Kidney epithelial cell (primary cell): ENCODE results near the gene ALKBH6. TPM values are rescaled to one million over a fixed set of nuclear protein-coding genes. Genes with fewer than 3 reads are reported as not detected.
"Not testable (repeated sequence)": the region's sequence is repeated elsewhere in the genome, so short reads cannot be mapped to it uniquely, and the experiment has no call there.

Experiments used
- DNase-seq: peaks from one replicate; pipeline ENCODE4 v3.0.0-alpha.2; 2010; ENCODE audit warnings: low read depth
- H3K27me3 ChIP-seq: 2 replicates; pipeline ENCODE4 v1.6.0; 2011; ENCODE audit warnings: low read length; ENCODE audit not compliant: control insufficient read depth, insufficient read depth
- H3K36me3 ChIP-seq: 2 replicates; pipeline ENCODE4 v1.5.1; 2011; ENCODE audit warnings: low read length; ENCODE audit not compliant: control insufficient read depth, insufficient read depth
- H3K4me3 ChIP-seq: 2 replicates; pipeline ENCODE4 v1.5.1; 2011; ENCODE audit warnings: low read depth, mild to moderate bottlenecking, control low read depth, low read length
- total RNA-seq: library from RNA; depleted of rRNA; stranded (reverse); fragments of >200 nt; gene quantifications from 2 replicates; pipeline ENCODE4 v1.2.3, GENCODE V29; 2015
- TF ChIP-seq, protein P1 (sequence below): IDR thresholded peaks from 2 replicates; pipeline ENCODE4 v1.5.1; 2011; ENCODE audit warnings: mild to moderate bottlenecking, moderate library complexity, low read length, control low read depth, inconsistent platforms; ENCODE audit not compliant: insufficient read depth, poor library complexity, severe bottlenecking

The ALKBH6 gene
- total RNA-seq, 1 donor from 2014 or later = 22.4 TPM

DNA sequence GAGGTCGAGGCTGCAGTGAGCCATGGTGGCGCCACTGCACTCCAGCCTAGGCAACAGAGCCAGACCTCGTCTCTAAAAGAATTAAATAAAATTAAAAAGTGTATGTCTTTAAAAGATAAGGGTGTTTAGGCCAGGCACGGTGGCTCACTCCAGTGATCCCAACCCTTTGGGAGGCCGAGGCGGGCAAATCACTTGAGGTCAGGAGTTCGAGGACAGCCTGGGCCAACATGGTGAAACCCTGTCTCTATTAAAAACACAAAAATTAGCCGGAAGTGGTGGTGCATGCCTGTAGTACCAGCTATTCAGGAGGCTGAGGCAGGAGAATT, 26.5 kb downstream of the ALKBH6 start:
- Histone ChIP-seq H3K36me3 (no peaks in the 10 kb centered on the region), H3K4me3 (no peak overlapping the region), H3K27me3 (peaks cover 17% of the 10 kb centered on the region)
- DNase-seq = no peak
- TF ChIP-seq, protein P1, sequence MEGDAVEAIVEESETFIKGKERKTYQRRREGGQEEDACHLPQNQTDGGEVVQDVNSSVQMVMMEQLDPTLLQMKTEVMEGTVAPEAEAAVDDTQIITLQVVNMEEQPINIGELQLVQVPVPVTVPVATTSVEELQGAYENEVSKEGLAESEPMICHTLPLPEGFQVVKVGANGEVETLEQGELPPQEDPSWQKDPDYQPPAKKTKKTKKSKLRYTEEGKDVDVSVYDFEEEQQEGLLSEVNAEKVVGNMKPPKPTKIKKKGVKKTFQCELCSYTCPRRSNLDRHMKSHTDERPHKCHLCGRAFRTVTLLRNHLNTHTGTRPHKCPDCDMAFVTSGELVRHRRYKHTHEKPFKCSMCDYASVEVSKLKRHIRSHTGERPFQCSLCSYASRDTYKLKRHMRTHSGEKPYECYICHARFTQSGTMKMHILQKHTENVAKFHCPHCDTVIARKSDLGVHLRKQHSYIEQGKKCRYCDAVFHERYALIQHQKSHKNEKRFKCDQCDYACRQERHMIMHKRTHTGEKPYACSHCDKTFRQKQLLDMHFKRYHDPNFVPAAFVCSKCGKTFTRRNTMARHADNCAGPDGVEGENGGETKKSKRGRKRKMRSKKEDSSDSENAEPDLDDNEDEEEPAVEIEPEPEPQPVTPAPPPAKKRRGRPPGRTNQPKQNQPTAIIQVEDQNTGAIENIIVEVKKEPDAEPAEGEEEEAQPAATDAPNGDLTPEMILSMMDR = no peak

DNA sequence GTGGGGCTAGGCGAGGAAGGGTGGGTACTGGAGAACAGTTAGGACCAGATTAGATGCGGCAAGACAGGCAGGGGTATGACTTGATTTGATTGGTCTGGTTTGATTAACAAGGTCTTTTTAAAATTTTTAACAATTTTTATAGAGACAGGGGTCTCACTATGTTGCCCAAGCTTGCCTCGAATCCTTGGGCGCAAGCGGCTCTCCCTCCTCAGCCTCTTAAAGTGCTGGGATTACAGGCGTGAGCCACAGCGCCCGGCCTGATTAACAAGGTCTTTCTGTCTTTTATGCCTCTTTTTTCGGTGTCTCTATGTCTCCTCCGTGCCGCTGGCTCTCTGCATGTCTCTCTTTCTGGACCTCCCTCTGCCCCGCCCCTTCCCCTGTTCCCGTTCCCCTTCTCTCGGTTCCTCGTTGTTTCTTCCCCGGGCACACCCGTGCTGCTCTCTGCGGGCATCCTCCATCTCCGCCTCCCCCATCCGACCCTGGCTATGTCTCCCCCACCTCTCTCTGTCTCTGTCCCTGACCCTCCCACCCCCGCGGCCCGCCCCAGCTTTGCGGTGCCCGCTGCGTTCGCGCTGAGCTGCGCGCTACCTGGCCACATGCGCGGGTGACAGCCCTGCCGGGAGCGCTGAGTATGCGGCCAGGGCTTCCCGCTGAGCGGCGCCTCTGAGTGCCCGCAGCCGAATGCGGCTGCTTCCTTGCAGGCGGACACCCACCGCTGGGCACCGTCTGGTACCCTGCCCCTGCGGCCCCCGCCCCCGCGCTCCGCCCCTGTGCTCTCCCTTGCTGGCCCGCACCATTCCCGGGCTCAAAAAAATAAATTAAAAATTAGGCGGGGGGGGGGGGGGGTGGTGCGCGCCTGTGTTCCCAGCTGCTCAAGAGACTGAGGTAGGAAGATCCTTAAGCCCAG, 27.1 kb downstream of the ALKBH6 start:
- no peak for DNase-seq
- H3K27me3 ChIP-seq = peaks cover 17% of the 10 kb centered on the region
- no peaks in the 10 kb centered on the region for H3K36me3 ChIP-seq
- H3K4me3 ChIP-seq = peak overlapping the region; percentile 21
- TF ChIP-seq, protein P1 = peak; percentile 5

DNA sequence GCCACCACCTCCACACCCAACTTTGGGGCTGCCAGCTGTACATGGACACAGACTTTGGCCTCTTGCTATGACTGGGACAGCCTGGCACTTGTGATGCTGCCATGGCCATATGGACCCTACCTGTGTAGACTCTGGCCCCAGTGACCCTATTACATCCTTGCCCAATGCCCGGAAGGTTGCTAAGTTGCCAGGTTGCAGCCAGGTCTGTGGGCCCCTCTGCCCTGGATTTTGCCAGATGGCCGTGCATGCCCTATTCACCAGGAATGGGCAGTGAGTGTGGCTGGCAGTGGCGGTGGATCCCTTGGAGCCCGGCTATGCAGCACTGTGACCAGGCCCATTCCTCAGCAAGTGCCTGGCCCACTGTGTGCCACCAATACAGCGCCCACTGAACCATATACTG, 27.9 kb downstream of the ALKBH6 start:
- TF ChIP-seq, protein P1 = no peak

DNA sequence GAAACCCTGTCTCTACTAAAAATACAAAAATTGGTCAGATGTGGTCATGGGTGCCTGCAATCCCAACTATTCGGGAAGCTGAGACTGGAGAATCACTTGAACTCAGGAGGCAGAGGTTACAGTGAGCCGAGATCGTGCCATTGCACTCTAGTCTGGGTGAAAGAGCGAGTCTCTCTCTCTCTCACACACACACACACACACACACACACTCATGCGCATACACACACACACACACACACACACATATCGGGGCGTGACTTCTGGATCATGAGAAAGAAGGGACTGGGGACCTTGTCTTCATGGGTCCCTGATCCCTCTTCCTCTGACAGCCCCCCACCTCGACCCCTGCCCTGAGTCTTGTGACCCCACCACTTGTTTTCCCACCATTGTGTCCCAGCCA, 30.8 kb downstream of the ALKBH6 start:
- TF ChIP-seq, protein P1 = no peak
- no peaks in the 10 kb centered on the region for H3K36me3 ChIP-seq
- H3K4me3 ChIP-seq = no peak overlapping the region
- DNase-seq = no peak
- peaks cover 20% of the 10 kb centered on the region for H3K27me3 ChIP-seq

More for the DNA sequence above, 27.9 kb downstream of the ALKBH6 start:
- H3K27me3 ChIP-seq = peaks cover 17% of the 10 kb centered on the region
- no peaks in the 10 kb centered on the region for H3K36me3 ChIP-seq
- DNase-seq = no peak
- H3K4me3 ChIP-seq = no peak overlapping the region

DNA sequence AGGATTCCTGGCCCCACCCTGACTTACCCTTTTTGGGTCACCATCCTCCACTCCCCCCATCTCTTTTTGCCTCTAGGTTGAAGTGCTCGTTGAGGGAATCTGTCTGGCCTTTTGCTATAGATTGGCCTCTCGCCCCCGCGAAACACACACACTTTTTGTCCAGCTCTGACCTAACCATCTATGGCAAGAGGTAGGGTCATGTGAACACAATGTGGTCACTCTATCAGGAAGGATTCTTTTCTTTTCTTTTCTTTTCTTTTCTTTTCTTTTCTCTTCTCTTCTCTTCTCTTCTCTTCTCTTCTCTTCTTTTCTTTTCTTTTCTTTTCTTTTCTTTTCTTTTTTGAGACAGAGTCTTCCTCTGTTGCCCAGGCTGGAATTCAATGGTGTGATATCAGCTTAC, 33.0 kb downstream of the ALKBH6 start:
- not testable (repeated sequence) for H3K4me3 ChIP-seq, DNase-seq, H3K27me3 ChIP-seq, H3K36me3 ChIP-seq

DNA sequence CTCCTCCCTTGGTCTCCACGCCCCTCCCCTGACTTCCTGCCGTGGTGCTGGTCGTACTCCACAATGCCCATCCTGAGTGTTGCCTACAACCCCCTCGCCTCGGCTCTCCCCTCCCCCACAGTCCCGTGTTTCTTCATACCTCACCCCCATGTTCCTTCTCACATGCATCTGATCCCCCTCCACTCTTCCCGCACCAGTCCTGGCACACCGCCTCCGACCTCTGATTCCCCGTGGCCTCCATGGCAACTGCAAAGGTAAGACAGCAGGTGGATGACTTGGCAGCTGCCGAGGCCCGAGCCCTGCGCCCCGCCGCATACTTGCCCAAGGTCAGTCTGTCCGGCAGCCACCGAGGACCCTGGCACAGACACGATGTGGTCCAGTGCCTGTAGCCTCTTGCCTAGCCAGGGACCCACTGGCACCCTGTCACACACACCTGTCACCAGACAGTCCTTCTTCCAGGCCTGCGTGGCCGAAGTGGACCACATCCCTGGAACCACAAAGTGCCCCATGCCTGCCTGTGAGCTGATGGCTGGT, 35.1 kb downstream of the ALKBH6 start:
- TF ChIP-seq, protein P1 = no peak
- DNase-seq = no peak
- peaks cover 3% of the 10 kb centered on the region for H3K27me3 ChIP-seq
- H3K4me3 ChIP-seq = no peak overlapping the region
- no peaks in the 10 kb centered on the region for H3K36me3 ChIP-seq
